GM12878 (cell line): Measurements from ENCODE around the gene PPP6C. TPM values are rescaled to one million over a fixed set of nuclear protein-coding genes. Genes with fewer than 3 reads are reported as not detected.

ENCODE experiments used
- ATAC-seq: fragments of 200-7000 bp; cut with Tn5 transposase; 3 replicates; pipeline ENCODE4 v1.9.1; 2020; ENCODE audit warnings: mild to moderate bottlenecking, moderate library complexity
- BruUV-seq: library from RNA; stranded (reverse); fragments of 400-500 nt; replicated peaks from 2 replicates; lab custom pipeline; 2021; lab: Mats Ljungman, UMichigan
- CTCF ChIA-PET: fragments of 300-600 bp; sonication (Branson Sonifier 250); formaldehyde crosslinking; extraction: SDS; loops from one replicate; lab custom pipeline; 2021; ENCODE audit warnings: inconsistent platforms; lab: Yijun Ruan, JAX
- POLR2A ChIA-PET: fragments of 350-600 bp; formaldehyde crosslinking; extraction: SDS; loops from one replicate; lab custom pipeline; 2021; ENCODE audit warnings: inconsistent platforms; lab: Charles Lee
- RAD21 ChIA-PET: fragments of 300-600 bp; sonication (Branson Sonifier 250); formaldehyde crosslinking; loops from one replicate; lab custom pipeline; 2023; ENCODE audit warnings: antibody characterized with exemption; ENCODE audit not compliant: unreplicated experiment; lab: Charles Lee
- SMC1A ChIA-PET: fragments of 300-600 bp; sonication (Branson Sonifier 250); formaldehyde crosslinking; loops from one replicate; lab custom pipeline; 2023; ENCODE audit not compliant: unreplicated experiment, uncharacterized antibody; lab: Charles Lee
- DNase-seq: peaks from one replicate; pipeline ENCODE4 v3.0.0-alpha.2; 2011; ENCODE audit warnings: low read depth, low spot score
- FAIRE-seq: peaks from 3 replicates; lab custom pipeline; 2011; peaks lifted over from hg19 to GRCh38; lab: Jason Lieb, UNC
- H2AFZ ChIP-seq: 2 replicates; pipeline ENCODE4 v1.6.0; 2011; ENCODE audit warnings: low read depth, low read length, control low read depth; ENCODE audit not compliant: control insufficient read depth
- H3K27ac ChIP-seq: 2 replicates; pipeline ENCODE4 v1.5.1; 2011; ENCODE audit warnings: control low read depth; ENCODE audit not compliant: control insufficient read depth, insufficient read depth
- H3K27me3 ChIP-seq, 2 experiments: replicated peaks in 1 of 2; 2 replicates each; pipeline versions ENCODE4 v1.6.0 to v1.6.1; 2011; ENCODE audit warnings: low read length in 1 of 2; ENCODE audit not compliant: control insufficient read depth in 2 of 2, insufficient read depth in 2 of 2
- H3K36me3 ChIP-seq, 2 experiments: 2 replicates each; pipeline ENCODE4 v1.5.1; 2011; ENCODE audit warnings: low read length in 1 of 2; ENCODE audit not compliant: control insufficient read depth in 2 of 2, insufficient read depth in 2 of 2
- H3K4me1 ChIP-seq: 2 replicates; pipeline ENCODE4 v1.6.1; 2011; ENCODE audit warnings: mild to moderate bottlenecking, low read length, moderate library complexity, mixed read lengths; ENCODE audit not compliant: control insufficient read depth, insufficient read depth
- H3K4me2 ChIP-seq: 2 replicates; pipeline ENCODE4 v1.6.0; 2011; ENCODE audit warnings: control low read depth; ENCODE audit not compliant: control insufficient read depth, insufficient read depth
- H3K4me3 ChIP-seq: fragments of 200-600 bp; sonication (generic); 2 replicates; pipeline ENCODE4 v1.5.1; 2016
- H3K79me2 ChIP-seq: 2 replicates; pipeline ENCODE4 v1.6.0; 2011; ENCODE audit warnings: low read length; ENCODE audit not compliant: control insufficient read depth, insufficient read depth
- H3K9ac ChIP-seq: 2 replicates; pipeline ENCODE4 v1.8.0; 2011; ENCODE audit warnings: low read length, control low read depth, mixed read lengths; ENCODE audit not compliant: control insufficient read depth, insufficient read depth
- H3K9me3 ChIP-seq: replicated peaks from 3 replicates; pipeline ENCODE4 v1.5.1; 2011; ENCODE audit warnings: mild to moderate bottlenecking, low read length; ENCODE audit not compliant: control insufficient read depth, insufficient read depth
- H4K20me1 ChIP-seq: 2 replicates; pipeline ENCODE4 v1.6.0; 2011; ENCODE audit not compliant: control insufficient read depth, insufficient read depth
- ATF7 ChIP-seq: fragments of 450-650 bp; IDR thresholded peaks from 2 replicates; pipeline ENCODE4 v1.6.1; 2016; ENCODE audit warnings: low read depth, mild to moderate bottlenecking
- BCL11A ChIP-seq: IDR thresholded peaks from 2 replicates; pipeline ENCODE4 v1.6.1; 2011; ENCODE audit warnings: low read depth, low read length
- CBX5 ChIP-seq: sonication (generic); IDR thresholded peaks from 2 replicates; pipeline ENCODE4 v1.6.1; 2016; ENCODE audit warnings: low read depth, moderate library complexity, mild to moderate bottlenecking, inconsistent platforms
- CEBPB ChIP-seq, 2 experiments: fragments of 150-350 bp in 1 of 2; IDR thresholded peaks; 2 replicates each; pipeline ENCODE4 v1.6.1; 2012 to 2014; ENCODE audit warnings: low read depth in 2 of 2, low read length in 2 of 2, borderline replicate concordance in 1 of 2, inconsistent platforms in 1 of 2
- ESRRA ChIP-seq: IDR thresholded peaks from 2 replicates; pipeline ENCODE4 v1.6.1; 2012; ENCODE audit warnings: mild to moderate bottlenecking, low read length, improper control_type of control experiment
- IKZF1 ChIP-seq: fragments of 450-650 bp; conservative IDR thresholded peaks from 2 replicates; pipeline ENCODE4 v1.6.1; 2017; ENCODE audit warnings: antibody characterized with exemption, mild to moderate bottlenecking
- NRF1 ChIP-seq: conservative IDR thresholded peaks from 2 replicates; pipeline ENCODE4 v1.6.1; 2011; ENCODE audit warnings: mild to moderate bottlenecking, low read depth, low read length, improper control_type of control experiment
- POLR2A ChIP-seq: IDR thresholded peaks from 2 replicates; pipeline ENCODE4 v1.6.1; 2011; ENCODE audit warnings: low read depth, mild to moderate bottlenecking, low read length
- PRDM15 ChIP-seq: fragments of 450-650 bp; formaldehyde crosslinking; IDR thresholded peaks from 2 replicates; pipeline ENCODE4 v1.4.0; 2020; ENCODE audit warnings: mild to moderate bottlenecking, moderate library complexity
- RAD51 ChIP-seq: fragments of 450-650 bp; IDR thresholded peaks from 2 replicates; pipeline ENCODE4 v1.6.1; 2016; ENCODE audit warnings: moderate library complexity, mild to moderate bottlenecking, inconsistent platforms
- RFX5 ChIP-seq: IDR thresholded peaks from 2 replicates; pipeline ENCODE4 v1.6.1; 2011; ENCODE audit warnings: low read depth, low read length, improper control_type of control experiment
- SMC3 ChIP-seq: IDR thresholded peaks from 2 replicates; pipeline ENCODE4 v1.6.1; 2011; ENCODE audit warnings: low read length, improper control_type of control experiment, borderline replicate concordance
- SREBF2 ChIP-seq: IDR thresholded peaks from 2 replicates; pipeline ENCODE4 v1.6.1; 2012; ENCODE audit warnings: mild to moderate bottlenecking, low read length
- SUZ12 ChIP-seq: fragments of 200-600 bp; sonication (generic); IDR thresholded peaks from one replicate; pipeline ENCODE4 v1.6.1; 2018; ENCODE audit warnings: antibody characterized with exemption, mild to moderate bottlenecking; ENCODE audit not compliant: unreplicated experiment
- ZNF274 ChIP-seq: IDR thresholded peaks from one replicate; pipeline ENCODE4 v1.8.0; 2011; ENCODE audit not compliant: insufficient read length, insufficient read depth
- whole genome bisulfite sequencing: methylation state at CpG from one replicate; pipeline ENCODE4 v1.1.6; 2016; ENCODE audit warnings: low lambda C conversion rate; ENCODE audit not compliant: insufficient replicate concordance, insufficient coverage; ENCODE audit errors: missing lambda C conversion rate; 5-methylcytosine and 5-hydroxymethylcytosine counted together
- in situ Hi-C: fragments of 300-500 bp; cut with MboI; formaldehyde crosslinking; loops from 9 replicates; pipeline ENCODE4 v1.14.3; 2018; ENCODE audit warnings: mixed read lengths
- intact Hi-C: fragments of 100-400 bp; cut with micrococcal nuclease; formaldehyde crosslinking; loops from one replicate; pipeline ENCODE4 v1.14.2; 2022; ENCODE audit not compliant: unreplicated experiment
- polyA plus RNA-seq, 11 experiments: library from polyadenylated mRNA; depleted of rRNA in 4 of 11; unstranded in 6 of 11; stranded (reverse) in 5 of 11; fragments of >200 nt; fragmentation: Nextera tagmentation in 4 of 11; fragmentation: Illumina TruSeq in 1 of 11; extraction: Ambion mirVana in 4 of 11; extraction: Trizol in 1 of 11; gene quantifications; 1 replicate in 1 of 11; 2 replicates in 10 of 11; pipeline versions ENCODE4 v1.2.1 to v1.2.3, GENCODE V29; 2011 to 2016; ENCODE audit warnings: inconsistent platforms in 2 of 11, missing spikeins in 2 of 11, low read depth in 1 of 11
- total RNA-seq, 4 experiments: library from RNA; depleted of rRNA in 3 of 4; stranded (reverse); fragments of >200 nt in 3 of 4; fragmentation: Illumina TruSeq in 1 of 4; extraction: Trizol in 1 of 4; gene quantifications; 2 replicates each; pipeline versions ENCODE4 v1.2.1 to v1.2.3, GENCODE V29; 2013 to 2021

The PPP6C gene
- total and polyA plus RNA-seq, 10 of the 15 experiments (the other 5 are each of a cell fraction or from before 2014, with no cell fraction given) = 26.8 to 45.3 (median 37.1) TPM

GRCh38 chr9:125176636-125177035 is 13.0 kb downstream of the PPP6C start (continued):
- TF ChIP-seq SUZ12 = no peak
- no peak for TF ChIP-seq ZNF274
- no peak for TF ChIP-seq NRF1

- intact Hi-C loops = no loop called here
- H3K4me2 ChIP-seq = no peak overlapping the region
- POLR2A ChIA-PET = no interaction called here
- H3K27ac ChIP-seq = no peak overlapping the region
- H2AFZ ChIP-seq = no peak overlapping the region
- RAD21 ChIA-PET = no interaction called here
- peaks cover 0 to 3% of the 10 kb centered on the region in 2 experiments; a peak in 1 of 4 replicates for H3K36me3 ChIP-seq
- no peak overlapping the region for H3K9ac ChIP-seq
- 55% methylated on average over 6 of the region's 6 CpGs for WGBS
- CTCF ChIA-PET = no interaction called here
- H3K9me3 ChIP-seq = no peaks in the 10 kb centered on the region
- FAIRE-seq = no peak
- H3K79me2 ChIP-seq = peaks cover 5% of the 10 kb centered on the region
- no peak for DNase-seq
- no peaks in the 10 kb centered on the region for H3K4me1 ChIP-seq
- H3K27me3 ChIP-seq = no peaks in the 10 kb centered on the region
- H3K4me3 ChIP-seq = no peak overlapping the region
- in situ Hi-C loops = no loop called here
- SMC1A ChIA-PET = no interaction called here
- no TSS peak for BruUV-seq
- H4K20me1 ChIP-seq = no peaks in the 10 kb centered on the region
- no peak for ATAC-seq
- TF ChIP-seq RAD51 (no peak), SMC3 (no peak)
Measured at GRCh38 chr9:125172031-125172755, 17.4 kb downstream of the PPP6C start.

GRCh38 chr9:125169895-125170294 is 19.7 kb downstream of the PPP6C start:
- ChIA-PET RAD21 (no interaction called here), POLR2A (interaction anchor here (0.7 to 0.9 kb wide), 2 partner anchors 70 to 1374 kb away, joined by 3 read pairs; no protein-coding TSS in a partner anchor), SMC1A (interaction anchor here (0.5 to 0.6 kb wide), 2 partner anchors 23 to 72 kb away, joined by 3 read pairs; no protein-coding TSS in a partner anchor), CTCF (no interaction called here)
- no peaks in the 10 kb centered on the region for H3K9me3 ChIP-seq
- intact Hi-C loops = no loop called here
- DNase-seq (no peak), ATAC-seq (no peak), FAIRE-seq (no peak)
- no peak overlapping the region for H3K4me2 ChIP-seq
- no peak overlapping the region for H3K27ac ChIP-seq
- peaks cover 1% of the 10 kb centered on the region for H3K79me2 ChIP-seq
- no peaks in the 10 kb centered on the region for H4K20me1 ChIP-seq
- no peaks in the 10 kb centered on the region for H3K27me3 ChIP-seq
- in situ Hi-C loops = no loop called here
- H3K36me3 ChIP-seq = peaks cover 0 to 3% of the 10 kb centered on the region in 2 experiments; a peak in 1 of 4 replicates
- H3K4me3 ChIP-seq = no peak overlapping the region
- no peak overlapping the region for H3K9ac ChIP-seq
- no peaks in the 10 kb centered on the region for H3K4me1 ChIP-seq
- H2AFZ ChIP-seq = no peak overlapping the region
- BruUV-seq = no TSS peak
- TF ChIP-seq ATF7 (no peak), RFX5 (no peak), IKZF1 (no peak), PRDM15 (CRISPR knock-in tag) (no peak), ESRRA (no peak), BCL11A (no peak), POLR2A (no peak), CEBPB (IDR thresholded peaks at IDR 0.05; ENCODE audit: borderline replicate concordance in 1 of 2, low read depth in 2 of 2, low read length in 2 of 2) (no peak), SREBF2 (no peak), CBX5 (no peak)
